Measurements from ENCODE around the gene CAMTA1.

DNA sequence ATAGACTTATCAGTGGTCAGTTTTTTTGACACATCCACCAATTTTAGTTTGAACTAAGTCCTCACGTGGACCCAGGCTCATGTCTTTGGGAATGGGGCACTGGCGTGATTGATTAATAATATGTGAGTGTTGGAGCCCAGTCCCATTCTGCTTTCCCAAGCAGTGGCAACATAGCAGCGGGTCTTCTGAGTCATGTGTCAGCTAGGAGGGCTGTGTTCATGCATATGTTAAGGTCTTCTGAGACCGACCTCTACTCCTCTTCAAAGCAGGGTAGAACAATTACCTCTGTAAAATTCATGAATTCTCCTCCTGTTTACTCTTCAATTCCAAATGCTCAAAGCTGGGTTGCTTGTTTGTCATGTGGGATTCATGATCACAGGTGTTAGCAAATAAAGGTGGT, 291.3 kb downstream of the CAMTA1 start:
- no peak for TF ChIP-seq POLR2A (IDR thresholded peaks at IDR 0.05; ENCODE audit: low read length)
- TF ChIP-seq GATA1 (IDR thresholded peaks at IDR 0.05; ENCODE audit: low read depth, low read length): no peak

All from erythroblast (primary cell).